NCI-H146 (cell line): ENCODE measurements around the gene HCST.

Source experiments
- DNase-seq: peaks from one replicate; lab custom pipeline; 2025; lab: John Stamatoyannopoulos, UW

Gene HCST

DNA sequence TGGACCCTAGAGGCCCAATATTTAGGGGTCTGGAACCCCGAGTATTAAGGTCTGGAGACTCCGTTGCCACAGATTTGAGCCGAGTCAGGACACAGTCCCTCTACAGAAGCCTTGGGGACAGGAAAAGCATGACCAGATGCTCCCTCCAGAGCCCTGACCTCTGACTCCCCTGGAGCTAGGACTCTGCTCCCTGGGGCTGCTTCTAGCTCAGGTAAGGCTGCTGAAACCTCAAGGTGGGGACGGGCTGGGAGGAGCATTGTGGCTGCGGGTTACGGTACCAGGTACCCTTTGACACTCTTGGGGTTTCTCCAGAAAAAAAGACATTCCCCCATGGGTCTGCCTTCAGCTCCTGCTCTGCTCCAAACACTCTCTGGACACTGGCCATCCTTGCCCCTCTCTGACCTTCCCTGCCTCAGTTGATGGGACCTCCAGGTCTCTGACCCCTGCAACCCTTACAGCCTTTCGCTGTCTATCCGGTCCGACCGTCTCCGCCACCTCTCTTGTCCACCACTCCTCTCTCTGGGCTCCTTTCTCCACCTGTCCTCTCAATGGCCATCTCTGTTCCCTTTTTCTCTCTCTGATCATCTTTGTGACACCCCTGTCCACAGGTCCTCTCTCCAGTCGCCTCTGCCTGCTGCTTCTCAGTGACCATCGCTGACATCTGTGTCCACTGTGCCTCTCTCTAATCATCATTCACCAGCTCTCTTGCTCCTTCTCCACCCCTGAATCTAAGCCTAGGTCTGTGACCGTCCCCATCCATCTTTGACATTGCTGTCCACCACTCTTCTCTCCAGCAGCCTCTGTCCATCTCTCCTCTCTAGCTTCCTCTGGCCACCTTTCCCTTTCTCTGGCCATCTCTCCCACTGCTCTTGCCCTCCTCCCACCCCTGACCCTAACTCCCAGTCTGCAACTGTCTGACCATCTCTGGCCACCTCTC lies 35.3 kb downstream of the HCST start:
- no peak for DNase-seq

DNA sequence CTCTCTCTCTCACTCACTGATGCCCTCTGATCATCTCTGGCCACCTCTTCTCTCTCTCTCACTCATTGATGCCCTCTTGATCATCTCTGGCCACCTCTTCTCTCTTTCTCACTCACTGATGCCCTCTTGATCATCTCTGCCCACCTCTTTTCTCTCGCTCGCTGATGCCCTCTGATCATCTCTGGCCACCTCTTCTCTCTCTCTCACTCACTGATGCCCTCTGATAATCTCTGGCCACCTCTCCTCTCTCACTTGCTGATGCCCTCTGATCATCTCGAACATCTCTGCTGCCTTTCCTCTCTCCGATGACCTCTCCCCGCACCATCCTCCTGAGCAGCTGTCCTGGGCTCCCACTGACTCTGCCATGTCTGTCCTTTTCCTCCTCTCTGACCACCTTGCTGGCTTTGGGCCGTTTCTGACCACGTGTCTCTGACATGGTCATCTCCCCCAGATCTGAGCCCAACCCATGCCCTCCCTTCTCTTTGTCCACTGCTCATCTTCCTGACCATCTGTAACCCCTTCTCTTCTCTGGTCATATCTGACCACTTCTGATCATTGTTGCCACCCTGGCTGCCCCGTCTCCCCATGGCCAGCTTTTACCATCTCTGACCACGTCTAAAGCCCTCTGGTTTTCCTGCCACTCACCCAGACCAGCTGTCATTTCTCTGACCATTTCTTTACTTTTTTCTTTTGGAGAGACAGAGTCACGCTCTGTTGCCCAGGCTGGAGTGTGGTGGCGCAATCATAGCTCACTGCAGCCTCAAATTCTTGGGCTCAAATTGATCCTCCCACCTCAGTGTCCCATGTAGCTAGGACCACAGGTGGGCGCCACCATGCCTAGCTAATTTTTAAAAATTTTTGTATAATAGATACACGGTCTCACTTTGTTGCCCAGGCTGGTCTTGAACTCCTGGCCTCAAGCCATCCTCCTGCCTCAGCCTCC lies 36.2 kb downstream of the HCST start:
- no peak for DNase-seq

DNA sequence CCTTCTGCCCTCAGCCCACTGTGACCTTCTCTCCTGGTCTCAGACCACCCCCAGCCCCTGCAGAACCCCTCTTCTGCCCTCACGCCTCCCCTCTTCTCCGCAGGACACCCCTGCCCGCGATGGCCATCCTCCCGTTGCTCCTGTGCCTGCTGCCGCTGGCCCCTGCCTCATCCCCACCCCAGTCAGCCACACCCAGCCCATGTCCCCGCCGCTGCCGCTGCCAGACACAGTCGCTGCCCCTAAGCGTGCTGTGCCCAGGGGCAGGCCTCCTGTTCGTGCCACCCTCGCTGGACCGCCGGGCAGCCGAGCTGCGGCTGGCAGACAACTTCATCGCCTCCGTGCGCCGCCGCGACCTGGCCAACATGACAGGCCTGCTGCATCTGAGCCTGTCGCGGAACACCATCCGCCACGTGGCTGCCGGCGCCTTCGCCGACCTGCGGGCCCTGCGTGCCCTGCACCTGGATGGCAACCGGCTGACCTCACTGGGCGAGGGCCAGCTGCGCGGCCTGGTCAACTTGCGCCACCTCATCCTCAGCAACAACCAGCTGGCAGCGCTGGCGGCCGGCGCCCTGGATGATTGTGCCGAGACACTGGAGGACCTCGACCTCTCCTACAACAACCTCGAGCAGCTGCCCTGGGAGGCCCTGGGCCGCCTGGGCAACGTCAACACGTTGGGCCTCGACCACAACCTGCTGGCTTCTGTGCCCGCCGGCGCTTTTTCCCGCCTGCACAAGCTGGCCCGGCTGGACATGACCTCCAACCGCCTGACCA lies 37.2 kb downstream of the HCST start:
- no peak for DNase-seq

DNA sequence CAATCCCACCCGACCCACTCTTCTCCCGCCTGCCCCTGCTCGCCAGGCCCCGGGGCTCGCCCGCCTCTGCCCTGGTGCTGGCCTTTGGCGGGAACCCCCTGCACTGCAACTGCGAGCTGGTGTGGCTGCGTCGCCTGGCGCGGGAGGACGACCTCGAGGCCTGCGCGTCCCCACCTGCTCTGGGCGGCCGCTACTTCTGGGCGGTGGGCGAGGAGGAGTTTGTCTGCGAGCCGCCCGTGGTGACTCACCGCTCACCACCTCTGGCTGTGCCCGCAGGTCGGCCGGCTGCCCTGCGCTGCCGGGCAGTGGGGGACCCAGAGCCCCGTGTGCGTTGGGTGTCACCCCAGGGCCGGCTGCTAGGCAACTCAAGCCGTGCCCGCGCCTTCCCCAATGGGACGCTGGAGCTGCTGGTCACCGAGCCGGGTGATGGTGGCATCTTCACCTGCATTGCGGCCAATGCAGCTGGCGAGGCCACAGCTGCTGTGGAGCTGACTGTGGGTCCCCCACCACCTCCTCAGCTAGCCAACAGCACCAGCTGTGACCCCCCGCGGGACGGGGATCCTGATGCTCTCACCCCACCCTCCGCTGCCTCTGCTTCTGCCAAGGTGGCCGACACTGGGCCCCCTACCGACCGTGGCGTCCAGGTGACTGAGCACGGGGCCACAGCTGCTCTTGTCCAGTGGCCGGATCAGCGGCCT lies 37.9 kb downstream of the HCST start:
- no peak for DNase-seq

DNA sequence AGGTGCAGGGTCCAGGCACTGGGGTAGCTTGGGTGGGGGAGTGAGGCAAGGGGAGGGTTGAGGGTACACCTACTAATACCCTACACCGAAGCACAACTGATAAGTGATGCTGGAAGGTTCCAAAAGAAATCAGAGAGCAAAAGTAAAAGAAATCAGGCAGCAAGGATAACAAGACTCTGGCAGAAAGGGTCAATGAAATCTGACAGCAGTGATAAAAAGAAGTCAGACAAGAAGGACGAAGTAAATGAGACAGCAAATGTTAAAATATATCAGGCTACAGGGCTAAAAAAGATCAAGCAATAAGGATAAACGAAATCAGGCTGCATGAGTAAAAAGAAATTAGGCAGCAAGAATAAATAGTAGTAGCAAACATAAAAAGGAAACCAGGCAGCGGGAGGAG lies 38.5 kb downstream of the HCST start:
- no peak for DNase-seq

DNA sequence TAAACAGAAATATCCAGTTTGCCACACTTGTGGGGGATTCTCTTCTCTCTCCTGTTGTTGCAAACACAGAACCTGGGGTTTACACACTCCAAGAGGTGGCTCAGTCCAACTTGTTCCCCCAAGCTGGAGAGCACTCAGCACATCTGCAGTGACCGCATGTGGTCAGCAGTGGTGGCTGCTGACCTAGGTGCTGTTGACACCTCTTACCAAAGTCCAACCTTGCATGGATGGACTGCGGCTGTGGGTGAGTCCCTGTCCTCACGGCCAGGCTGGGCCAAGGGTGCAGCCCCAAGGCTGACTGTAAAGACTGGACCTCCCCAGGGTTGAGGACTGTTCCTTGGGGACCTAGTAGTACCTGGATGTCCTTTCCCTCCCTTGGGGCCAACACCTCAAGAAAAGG lies 39.9 kb downstream of the HCST start:
- no peak for DNase-seq

DNA sequence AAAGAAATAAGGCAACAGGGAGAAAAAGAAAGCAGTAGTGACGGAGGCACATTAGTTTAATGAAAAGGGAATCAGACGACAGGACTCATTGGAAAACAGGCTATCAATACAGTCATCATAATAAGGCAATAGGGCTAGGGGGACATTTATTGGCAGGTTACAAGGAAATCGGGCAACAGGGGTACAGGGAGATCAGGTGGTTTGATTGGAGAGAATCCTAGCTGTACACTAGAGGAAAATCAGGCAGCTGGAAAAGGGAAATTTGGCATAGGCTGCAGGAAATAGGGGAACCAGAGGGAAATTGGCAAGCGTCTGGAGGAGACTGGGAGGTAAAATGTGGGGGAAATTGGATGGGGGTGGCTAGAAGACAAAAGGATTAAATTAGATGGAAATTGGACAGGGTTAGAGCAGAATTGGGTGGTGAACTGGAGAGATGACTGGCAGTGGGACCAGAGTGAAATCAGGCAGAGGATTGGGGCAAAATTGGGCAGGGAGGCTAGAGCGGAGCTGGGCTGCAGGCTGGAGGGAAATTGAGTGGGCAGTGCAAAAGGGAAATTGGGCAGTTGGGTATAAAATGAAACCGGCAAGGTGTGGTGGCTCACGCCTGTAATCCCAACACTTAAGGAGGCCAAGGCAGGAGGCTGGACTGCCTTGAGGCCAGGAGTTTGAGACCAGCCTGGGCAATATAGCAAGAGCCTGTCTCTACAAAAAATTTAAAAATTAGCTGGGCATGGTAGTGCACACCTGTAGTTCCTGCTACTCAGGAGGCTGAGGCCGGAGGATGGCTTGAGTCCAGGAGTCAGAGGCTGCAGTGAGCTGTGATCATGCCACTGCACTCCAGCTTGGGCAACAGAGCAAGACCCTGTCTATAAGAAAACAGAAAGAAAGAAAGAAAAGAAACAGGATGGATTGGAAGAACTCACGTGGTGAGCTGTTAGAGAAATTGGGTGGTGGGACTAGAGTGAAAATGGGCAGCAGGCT lies 41.3 kb downstream of the HCST start:
- DNase-seq = no peak

DNA sequence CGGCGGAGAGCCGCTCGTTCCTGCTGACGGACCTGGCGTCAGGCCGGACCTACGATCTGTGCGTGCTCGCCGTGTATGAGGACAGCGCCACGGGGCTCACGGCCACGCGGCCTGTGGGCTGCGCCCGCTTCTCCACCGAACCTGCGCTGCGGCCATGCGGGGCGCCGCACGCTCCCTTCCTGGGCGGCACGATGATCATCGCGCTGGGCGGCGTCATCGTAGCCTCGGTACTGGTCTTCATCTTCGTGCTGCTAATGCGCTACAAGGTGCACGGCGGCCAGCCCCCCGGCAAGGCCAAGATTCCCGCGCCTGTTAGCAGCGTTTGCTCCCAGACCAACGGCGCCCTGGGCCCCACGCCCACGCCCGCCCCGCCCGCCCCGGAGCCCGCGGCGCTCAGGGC lies 42.2 kb downstream of the HCST start:
- DNase-seq = no peak

DNA sequence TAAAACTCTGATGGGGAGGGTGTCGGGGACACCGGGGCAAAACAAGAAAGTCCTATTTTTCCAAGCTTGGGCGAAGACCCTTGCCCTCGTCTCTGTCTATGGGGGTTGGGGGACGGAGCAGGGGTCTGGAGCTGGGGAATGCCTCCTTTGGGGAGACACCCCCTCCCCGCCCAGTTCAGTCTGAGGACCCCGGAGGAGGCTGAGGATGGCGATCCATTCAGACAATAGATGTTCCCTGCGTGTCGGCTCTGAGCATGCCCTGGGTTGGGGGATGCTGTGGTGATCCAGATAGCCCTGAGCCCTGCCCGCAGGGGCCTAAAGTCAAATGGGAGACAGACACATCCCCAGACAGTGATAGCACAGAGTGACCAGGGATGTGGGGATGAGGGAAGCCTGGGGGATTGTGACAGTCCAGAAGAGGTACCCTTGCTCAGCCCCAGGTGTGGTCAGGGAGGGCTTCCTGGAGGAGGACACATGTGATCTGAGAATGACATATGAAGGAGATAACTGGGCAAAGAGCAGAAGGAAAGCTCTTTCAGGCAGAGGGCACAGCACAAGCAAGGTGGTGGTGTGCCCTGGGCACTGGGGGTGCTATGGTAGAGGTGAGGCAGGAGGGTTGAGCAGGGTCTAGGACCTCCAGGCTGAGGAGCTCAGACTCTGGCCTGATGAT lies 42.9 kb downstream of the HCST start:
- DNase-seq = no peak

DNA sequence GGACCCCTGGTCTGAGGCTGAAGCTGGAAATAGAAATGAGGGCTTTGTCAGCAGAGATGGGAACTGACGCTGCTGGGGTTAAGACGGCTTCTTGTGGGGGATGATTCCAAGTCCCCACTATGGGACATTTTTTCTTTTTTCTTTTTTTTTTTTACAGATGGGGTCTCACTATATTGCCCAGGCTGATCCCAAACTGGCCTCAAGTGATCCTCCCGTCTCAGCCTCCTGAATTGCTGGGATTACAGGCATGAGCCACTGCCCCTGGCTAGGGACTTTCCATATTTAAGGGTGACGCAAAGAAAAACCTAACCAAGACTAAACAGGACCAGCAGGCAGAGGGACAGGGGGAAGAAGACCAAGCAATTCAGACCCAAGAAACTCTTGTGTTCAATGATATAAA lies 43.9 kb downstream of the HCST start:
- no peak for DNase-seq

DNA sequence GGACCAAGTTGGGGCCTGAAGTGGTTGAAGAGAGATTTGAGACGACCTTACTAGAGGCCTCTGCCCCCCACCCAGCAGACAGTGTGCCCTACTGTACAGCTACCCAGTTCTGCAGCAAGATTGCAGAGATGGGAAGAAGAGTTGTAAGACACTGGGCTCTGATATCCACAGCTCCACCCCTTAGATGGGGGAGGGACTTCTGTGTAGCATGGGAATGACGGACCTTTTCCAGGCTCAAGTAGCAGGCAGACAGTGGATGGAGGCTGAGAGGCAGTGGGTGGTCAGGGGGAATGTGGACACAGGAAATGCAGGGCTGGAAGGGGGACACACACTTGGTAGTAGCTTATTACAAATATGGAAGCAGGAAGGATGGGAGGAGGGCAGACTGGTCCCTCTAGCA lies 46.8 kb downstream of the HCST start:
- DNase-seq = no peak
